AG09309 (cell line): Measurements from ENCODE around the gene AHRR.

Source experiments
- DNase-seq: peaks from one replicate; pipeline ENCODE4 v3.0.0-alpha.2; 2010; ENCODE audit warnings: low read depth
- H3K4me3 ChIP-seq: 2 replicates; pipeline ENCODE4 v1.5.1; 2011; ENCODE audit warnings: mild to moderate bottlenecking, low read depth, low read length, moderate library complexity; ENCODE audit not compliant: control insufficient read depth
- TF ChIP-seq, protein P1 (sequence below): IDR thresholded peaks from 2 replicates; pipeline ENCODE4 v1.5.1; 2011; ENCODE audit warnings: mild to moderate bottlenecking, low read depth, low read length, inconsistent platforms; ENCODE audit not compliant: insufficient read depth, control insufficient read depth; ENCODE audit errors: missing control alignments

The AHRR gene

DNA sequence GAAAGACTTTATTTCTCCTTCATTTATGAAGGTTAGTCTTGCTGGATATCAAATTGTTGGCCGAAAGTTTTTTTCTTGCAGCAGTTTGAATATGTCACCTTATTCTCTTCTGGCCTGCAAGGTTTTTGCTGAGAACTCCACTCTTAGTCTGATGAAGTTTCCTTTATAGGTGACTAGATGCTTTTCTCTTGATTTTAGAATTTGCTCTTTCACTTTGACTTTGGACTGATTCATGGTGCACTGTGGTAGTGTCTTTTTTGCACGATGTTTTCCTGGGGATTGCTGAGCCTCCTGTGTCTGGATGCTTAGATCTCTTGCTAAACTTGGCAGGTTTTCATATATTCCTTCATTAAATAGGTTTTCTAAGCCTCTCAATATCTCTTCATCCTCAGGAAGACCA lies 12.4 kb downstream of the AHRR start:
- DNase-seq = no peak
- TF ChIP-seq, protein P1, sequence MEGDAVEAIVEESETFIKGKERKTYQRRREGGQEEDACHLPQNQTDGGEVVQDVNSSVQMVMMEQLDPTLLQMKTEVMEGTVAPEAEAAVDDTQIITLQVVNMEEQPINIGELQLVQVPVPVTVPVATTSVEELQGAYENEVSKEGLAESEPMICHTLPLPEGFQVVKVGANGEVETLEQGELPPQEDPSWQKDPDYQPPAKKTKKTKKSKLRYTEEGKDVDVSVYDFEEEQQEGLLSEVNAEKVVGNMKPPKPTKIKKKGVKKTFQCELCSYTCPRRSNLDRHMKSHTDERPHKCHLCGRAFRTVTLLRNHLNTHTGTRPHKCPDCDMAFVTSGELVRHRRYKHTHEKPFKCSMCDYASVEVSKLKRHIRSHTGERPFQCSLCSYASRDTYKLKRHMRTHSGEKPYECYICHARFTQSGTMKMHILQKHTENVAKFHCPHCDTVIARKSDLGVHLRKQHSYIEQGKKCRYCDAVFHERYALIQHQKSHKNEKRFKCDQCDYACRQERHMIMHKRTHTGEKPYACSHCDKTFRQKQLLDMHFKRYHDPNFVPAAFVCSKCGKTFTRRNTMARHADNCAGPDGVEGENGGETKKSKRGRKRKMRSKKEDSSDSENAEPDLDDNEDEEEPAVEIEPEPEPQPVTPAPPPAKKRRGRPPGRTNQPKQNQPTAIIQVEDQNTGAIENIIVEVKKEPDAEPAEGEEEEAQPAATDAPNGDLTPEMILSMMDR = no peak
- H3K4me3 ChIP-seq = no peak overlapping the region

DNA sequence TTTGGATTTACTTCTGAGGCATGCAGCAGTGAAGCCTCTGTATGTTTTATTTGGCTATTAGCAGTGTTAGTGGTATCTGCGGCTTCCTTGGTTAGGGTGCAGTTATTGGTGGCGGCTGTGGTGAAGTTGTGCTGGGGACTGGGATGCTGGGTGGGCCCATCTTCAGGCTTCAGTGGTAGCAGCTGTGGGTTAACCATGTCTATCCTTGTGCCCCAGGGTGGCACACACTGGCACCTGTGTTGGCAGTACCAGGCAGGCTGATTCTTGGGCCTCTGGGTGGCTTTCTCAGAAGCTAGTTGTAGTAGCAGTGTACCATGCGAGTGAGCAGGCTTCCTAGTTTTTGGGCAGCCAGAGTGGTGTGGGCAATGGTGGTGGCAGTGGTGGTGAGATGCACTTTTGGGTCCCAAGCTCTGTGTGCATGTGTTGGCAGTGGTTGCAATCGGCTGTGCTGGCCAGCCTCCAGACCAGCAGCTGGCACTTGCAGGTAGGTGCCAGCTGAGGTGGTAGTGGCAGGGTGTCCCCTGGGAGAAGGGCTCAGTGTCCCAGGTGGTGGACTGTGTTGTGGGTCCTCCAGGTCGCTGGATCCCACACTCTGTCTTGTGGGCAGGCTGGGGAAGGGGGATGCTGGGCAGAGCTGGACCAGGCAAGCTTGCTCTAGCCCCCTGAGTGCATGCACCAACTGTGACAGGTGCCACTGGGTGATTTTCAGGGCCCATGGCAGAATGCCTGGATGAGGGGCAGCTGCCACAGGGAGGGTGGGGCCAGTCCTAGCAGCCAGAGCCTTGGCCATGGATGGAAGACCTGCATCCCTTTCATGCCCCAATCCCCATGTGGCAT lies 13.6 kb downstream of the AHRR start:
- TF ChIP-seq, protein P1 = no peak
- DNase-seq = no peak
- no peak overlapping the region for H3K4me3 ChIP-seq

DNA sequence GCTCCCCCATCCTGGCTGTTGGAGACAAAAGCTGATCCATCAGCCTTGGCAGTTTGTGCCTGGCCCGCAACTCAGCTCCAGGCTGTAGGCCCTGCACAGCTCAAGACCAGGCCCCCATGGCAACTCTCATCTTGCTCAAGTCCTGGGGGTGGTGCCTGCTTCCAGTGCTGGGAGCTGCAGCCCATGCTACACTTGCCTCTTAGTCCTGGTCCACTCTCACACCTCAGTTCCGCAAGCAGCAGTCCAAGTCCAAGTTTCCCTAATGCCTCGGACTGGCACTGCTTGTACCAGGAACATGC lies 14.2 kb downstream of the AHRR start:
- DNase-seq = no peak
- H3K4me3 ChIP-seq = no peak overlapping the region
- TF ChIP-seq, protein P1 = no peak

DNA sequence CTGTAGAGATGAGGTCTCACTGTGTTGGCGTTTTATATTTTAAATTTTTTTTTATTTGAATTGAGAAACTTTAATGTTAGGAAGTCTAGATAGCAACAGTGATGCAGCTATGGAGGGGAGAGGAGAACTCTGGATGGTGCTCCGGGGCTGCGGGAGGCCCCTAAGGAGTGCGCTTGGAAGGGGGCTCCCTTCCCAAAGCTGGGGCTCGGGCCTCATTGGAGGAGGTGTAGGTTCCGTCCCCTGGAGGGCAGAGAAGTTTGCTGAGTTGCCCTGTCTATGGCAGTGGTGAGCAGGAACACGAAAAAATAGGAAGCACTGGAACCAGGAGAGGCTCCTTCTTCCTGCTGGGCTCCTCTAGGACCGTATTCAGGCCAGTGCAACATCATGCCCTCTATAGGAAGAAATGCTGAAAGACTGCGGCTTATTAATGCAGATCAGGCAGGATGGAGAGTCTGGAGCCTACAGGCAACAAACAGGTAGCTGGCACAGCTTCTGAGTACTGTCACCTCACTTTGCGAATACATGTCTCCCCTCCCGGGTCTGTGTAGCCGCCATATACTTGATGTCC lies 16.1 kb downstream of the AHRR start:
- no peak overlapping the region for H3K4me3 ChIP-seq
- TF ChIP-seq, protein P1 = peak; percentile 38
- DNase-seq = no peak

DNA sequence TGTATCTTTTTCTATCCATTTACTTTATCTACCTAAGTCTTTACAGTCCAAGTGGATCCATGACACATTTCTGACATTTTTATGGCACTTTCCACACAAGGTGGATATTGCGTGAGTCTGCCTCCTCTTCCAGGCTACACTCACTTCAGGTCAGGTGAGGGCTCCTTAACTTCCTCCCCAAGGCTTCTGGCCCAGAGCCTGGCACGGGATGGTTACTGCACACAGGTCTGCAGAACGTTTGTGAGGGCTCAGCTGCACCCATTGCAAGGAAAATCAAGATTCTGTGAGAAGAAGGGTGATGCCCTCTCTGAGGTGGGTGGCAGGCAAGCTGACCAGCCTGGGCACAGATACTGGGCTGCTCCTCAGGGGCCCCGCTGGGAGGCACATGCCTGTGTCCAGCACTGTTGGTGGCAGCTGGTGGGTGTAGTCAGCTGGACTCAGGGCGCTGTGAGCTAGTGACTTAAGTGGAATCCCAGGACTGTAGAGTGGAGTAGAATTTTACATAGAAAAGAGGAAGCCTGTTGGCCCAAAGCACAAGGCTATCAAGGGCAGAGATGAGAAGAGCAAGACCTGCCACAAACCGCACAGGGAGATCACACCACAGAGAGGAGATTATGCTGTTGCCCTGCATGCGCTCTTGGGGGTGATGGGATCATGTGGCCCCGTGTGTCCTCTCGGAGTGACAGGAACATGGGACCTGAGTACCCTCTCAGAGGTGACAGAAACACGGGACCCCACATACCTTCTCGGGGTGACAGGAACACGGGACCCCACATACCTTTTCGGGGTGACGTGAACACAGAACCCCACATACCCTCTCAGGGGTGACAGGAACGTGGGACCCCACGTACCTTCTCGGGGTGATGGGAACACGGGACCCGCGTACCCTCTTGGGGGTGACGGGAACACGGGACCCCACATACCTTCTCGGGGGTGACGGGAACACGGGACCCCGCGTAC lies 21.3 kb downstream of the AHRR start:
- DNase-seq = no peak
- TF ChIP-seq, protein P1 = no peak
- H3K4me3 ChIP-seq = no peak overlapping the region; the same call in 1 of the 2 replicates
